LHCN-M2 (cell line): ENCODE measurements around the gene ERBB4. TPM values are rescaled to one million over a fixed set of nuclear protein-coding genes. Genes with fewer than 3 reads are reported as not detected.
"Not testable (repeated sequence)": the region's sequence is repeated elsewhere in the genome, so short reads cannot be mapped to it uniquely, and the experiment has no call there.

ENCODE experiments used
- DNase-seq: peaks from one replicate; pipeline ENCODE4 v3.0.0-alpha.2; 2012; ENCODE audit warnings: low read depth
- total RNA-seq: library from RNA; depleted of rRNA; stranded (reverse); fragments of >200 nt; gene quantifications from 2 replicates; pipeline ENCODE4 v1.2.3, GENCODE V29; 2014

Gene ERBB4
- total RNA-seq, 1 experiment from 2014 or later = not detected

DNA sequence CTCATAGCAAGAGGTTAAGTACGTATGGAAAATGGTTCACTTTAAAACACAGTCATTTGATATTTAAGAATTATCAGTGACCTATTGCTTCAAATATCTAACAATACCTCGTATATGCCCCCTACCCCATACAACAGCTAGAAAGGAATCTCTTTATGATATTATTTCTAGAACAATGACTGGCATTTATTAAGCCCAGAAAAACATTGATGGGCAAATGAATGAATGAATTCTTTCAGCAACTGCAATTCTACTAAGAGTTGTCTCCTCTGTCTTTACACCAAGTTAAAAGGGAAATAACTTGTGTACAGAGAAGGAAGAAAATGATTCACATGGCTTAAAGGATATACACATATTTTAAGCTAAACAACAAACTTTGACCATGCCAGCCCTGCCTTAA is 384.7 kb downstream of the ERBB4 start:
- DNase-seq = no peak

DNA sequence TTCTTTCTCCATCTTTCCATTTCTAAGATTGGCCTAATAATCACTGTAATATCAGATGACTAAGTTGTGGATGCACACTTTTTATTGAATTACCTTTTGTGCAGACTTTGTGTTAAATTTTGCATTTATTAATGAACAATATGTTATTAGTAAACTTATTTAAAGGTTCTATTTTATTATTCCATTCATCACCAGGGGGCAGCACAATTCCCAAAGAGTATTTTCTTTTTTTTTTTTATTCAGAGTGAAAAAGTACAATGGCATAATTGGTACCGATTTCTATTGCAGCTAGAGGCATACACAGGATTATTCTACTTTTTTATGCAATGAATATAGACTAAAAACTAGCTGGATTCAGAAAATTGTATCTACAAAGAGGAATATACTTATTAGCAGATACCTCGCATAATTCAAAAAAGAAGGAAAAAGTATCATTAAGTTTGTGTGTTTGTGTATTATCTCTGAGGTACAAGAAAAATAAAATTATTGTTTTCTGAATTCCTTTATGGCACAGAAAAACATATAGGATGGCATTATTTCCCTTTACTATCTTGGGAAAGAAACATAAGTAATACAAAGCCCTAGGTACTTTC is 390.6 kb downstream of the ERBB4 start:
- DNase-seq = peak; percentile 21

DNA sequence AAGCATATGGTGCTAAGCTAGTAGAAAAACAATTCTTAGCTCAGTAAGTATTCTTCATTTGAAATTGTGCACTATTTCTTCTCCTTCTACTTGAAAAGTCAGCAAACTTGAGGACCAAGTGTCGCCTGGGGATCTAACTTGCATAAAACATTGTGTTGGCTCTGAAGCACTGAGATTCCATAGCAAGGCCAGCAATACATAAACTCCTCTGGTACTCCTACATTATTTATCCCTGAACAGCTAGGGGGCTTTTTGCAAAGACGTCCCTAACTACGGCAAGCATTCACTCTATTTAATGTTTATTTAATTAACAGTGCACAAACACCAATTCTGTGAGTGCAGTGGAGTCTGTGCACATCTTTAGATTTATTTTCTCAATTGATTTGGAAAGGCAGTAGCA is 392.2 kb downstream of the ERBB4 start:
- no peak for DNase-seq

DNA sequence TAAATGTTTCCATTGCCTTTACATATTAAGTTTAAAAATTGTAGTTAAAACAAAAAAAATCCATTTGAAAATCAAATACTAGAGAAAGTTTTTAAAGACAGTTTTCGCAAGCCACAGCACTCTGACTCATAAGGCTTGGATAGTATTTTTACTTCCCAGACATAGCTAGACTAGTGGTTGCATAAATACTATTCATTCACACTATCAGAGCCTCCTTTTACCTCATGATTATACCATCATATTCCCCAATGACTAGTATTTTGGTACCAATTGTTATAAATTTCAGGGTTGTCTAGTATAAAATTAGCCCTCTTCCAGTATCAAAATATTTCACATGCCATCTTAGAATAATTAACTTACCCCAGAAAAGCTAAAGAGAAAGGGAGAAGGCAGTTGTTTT is 393.5 kb downstream of the ERBB4 start:
- peak; percentile 44 for DNase-seq

DNA sequence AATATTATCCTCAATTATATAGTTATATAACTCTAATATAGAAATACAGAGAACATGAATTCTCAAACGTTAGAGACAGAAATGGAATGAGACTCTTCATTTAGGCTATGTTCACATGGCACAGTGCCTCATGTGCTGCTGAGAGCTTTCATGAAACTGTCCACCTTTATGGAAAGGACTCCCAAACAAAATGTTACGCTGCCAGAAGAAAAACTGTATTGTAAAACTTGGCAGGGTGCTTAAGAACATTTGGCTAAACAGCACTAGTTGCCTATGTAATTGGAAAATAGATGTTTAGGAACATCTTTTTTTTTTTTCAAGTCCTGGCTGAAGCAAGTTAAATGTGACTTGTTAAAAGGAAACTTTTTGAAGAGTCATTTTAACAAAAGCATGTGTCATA is 396.0 kb downstream of the ERBB4 start:
- DNase-seq = no peak

DNA sequence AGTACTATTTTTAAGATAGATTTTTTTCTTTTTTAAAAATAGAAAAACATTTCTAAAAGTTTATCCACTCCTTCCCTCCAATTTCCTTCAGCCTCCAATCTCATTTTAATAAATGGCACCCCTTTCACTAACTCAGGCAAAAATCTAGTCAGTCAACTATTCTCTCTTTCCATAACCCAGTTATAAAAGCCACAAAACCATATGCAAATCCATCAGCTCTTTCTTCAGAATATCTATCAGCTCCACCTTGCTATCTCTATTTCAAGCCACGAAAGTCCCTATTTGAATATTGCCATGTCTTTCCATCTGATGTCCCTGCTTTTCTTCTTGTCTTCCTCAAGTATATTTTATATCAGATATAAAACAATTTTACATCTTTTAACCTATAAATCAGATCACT is 397.1 kb downstream of the ERBB4 start:
- no peak for DNase-seq

DNA sequence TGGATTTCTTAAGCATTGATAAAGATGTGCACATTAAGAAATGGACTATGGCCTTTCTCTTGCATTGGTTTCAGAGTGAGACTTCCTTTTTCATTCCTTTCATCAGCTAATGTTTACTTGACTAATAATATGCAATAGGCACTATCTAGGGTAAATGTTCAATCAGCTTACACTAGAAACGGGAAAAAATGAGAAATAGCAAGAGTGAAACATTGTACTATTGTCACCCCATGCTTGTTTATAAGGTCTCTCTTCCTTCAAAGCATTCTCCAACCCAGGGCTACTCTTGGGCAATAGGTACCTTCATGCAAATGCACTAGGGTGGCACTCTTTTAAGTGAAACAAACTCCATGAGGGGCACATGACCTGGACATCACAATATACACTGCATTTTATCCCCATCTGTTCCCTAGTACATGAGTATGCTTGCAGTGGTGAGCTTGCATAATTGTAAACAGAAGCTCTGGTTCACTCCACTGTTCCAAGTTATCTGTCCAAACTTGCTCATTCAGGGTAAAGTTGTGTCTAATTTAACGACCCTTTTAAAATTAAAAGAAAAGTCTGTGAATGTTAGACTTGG is 402.3 kb downstream of the ERBB4 start:
- no peak for DNase-seq

DNA sequence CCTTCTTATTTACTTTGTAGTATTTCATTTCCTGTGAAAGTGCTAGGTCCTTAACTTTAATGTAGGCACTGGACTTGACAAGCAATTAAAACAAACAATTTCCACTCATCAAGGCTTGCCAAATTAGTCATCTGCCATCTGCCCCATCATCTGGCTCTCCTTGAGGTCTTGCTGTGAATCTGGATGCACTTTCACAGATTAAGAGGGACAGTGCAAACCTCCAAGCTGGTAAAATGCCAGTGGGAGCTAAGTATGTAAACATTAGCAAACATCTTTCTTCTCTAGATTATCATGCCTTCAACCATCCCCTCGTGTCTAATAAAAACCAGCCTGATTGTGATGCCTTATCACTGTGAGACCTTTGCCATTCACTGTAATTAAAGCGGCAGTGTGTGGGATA is 402.9 kb downstream of the ERBB4 start:
- peak; percentile 22 for DNase-seq

DNA sequence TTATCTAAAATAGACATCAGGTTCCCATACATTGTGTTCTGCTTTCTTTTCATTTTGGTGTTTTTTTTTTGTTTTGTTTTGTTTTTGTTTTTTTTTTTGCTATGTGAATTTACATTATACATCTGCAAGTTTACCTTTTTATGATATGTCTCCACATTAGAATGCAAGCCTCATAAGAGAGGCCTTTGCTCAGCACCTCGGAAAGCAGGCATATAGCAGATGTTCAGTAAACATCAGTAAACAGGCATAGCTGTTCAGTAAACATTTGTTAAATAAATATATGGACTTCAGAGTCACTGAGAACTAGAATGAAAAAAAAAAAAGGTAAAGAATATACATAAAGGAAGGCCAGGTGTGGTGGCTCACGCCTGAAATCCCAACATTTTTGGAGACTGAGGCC is 405.3 kb downstream of the ERBB4 start:
- no peak for DNase-seq

DNA sequence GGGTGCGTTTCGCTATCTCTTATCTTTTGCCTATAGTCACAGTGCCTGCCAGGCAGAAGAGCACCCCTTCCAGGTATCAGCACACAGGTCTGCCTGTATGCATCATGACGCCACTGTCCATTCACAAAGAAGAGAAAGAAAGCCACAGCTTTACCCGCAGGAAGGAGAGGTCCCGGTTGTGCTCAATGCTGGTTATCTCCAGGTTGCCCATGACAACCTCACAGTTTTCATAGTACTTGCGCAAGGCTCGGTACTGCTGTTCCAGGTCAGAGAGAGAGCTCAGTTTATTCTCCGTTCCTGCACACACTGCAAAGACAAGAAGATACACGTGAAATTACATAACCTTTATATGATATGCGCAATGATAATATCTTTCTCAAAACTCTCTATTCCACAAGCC is 414.0 kb downstream of the ERBB4 start:
- no peak for DNase-seq

DNA sequence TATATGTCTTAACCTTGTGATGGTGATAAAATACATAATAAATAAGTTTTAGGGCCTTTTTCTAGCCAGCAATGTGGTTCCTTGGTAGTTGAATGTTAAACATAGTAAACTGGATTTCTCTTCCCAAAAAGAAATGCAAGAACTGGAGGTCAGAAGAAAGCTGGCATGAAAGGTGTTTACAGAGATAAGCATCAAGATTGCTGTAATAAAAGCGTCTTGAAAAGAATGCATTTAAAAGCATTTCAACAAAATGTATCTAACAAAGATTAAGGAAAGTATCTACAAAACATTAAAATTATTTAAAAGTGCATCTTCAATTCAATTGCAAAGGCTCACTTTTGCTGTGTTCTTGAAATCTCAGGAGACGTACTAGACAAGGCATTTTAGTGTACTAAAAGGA is 419.0 kb downstream of the ERBB4 start:
- DNase-seq = no peak

DNA sequence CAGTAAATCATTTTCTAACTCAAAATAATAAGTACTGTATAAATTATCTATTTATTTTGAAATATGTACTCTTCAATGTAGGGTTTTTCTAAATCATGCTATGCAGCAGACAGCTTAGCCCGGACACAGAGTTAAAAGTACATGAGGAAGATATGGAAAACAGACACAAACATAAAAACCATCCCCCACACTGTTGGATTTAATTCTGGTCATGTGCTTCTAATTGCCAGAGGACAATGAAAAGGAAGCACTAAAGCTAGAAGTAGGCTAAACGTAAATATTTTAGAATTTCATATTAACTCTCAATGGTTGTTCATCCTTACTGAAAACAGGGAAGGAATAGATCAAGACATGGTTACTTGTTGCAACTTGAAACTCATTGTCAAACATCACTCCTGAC is 420.7 kb downstream of the ERBB4 start:
- DNase-seq = no peak

DNA sequence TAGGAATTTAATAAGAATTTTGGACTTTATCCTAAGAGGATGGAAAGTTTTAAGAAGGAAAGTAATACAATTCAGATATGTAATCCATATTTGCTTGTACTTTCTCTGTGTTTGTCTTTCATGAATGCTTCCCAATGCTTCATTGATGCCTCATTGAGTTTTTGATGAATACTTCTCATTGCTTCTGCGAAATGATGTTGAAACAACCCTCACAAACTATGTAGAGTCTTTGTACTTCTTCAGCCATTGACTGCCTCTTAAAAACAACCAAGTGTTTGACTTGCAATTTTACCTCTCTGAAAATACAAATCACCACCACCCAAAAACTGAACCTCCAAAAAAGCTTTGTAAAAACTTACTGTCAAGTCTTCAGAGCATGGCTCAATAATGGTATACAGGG is 424.1 kb downstream of the ERBB4 start:
- DNase-seq = no peak

DNA sequence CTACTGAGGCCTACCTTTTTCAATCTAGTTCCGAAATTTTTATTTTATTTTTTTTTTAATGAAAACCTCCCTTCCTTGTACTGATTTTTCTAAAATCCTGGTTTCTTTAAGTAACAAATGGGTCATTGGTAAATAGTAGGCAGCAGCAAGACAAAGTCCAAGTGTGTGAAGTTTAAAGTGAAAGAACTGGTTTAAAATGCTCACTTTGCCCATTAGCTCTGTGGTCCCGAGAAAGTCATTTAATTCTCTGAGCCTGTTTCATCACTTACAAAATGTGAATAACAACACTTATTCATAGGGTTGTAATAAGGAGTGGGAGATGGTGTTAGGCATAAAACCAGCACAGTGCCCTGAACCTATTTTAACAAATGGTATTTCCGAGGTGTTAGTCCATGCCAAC is 426.2 kb downstream of the ERBB4 start:
- DNase-seq = no peak

DNA sequence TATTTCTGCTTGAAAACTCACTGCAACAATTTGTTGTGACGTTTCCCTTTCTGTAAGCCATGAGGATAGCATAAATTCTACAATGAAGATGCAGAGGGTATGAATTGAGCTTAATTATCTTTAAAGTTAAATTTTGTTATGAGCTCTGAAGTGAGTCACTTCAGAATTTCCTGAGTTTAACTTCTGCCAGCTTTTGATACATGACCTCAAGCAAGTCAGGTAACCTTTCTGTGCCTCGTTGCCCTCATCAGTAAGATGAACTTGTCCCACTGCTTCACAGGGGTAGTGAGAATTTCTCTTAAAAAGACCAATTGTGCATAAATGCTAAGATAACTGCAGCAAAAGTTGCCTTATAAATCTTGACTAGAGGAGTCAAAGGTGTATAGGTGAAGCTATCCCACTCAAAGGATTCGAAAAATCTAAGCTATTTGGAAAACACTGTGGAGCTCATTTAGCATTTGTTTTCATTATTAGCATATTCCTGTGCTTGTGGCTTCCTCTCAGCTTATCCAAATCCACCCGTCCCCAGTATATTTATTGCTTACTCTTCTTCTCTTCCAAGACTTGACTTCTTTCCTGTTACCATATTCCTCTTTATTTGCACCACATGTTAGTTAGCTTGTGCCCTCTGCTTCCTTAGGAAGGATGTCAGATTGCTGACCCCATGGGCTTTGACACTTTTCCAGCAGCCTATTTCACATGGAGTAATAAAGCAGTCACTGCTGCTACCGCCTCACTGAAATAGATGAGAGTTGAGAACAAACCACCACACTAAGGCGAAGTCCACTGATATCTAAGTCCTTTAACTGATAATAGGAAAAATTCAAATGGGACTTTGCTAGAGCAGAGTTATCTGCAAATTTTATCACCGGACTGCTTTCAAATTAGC is 428.6 kb downstream of the ERBB4 start:
- no peak for DNase-seq

DNA sequence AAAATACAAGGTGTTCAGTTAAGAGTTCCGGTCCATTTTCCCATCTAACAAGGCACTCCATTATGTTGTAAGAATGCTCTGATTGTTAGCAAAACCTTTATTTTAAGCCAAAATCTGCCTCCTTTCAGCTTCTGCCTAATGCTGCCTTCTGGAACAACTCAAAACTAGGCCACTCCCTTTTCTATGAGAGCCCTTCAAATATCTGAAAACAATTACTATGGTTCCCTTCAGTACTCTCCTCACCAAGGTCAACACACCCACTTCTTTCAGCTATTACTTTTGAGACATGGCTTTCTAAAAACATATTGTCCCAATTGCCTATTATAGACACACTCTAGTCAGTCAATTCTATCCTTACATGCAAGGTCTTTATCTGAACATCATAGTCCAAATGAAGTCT is 429.4 kb downstream of the ERBB4 start:
- no peak for DNase-seq

DNA sequence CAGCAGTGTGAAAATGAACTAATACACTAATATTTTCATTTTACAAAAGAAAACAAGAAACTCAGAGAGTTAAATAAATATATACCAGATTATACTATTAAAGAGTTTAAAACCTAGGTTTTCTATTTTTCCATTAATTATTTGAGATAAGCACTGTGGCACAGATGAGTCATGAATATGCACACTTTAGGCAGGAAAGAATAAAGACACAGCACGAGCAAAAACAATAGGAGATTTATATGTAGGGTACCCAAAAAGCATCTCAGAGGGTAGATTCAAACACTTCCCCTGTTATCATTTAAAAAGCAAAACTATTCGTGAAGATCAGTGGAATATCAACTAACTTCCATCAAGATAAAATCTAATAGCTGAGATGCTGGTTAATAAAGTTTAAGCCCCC is 430.6 kb downstream of the ERBB4 start:
- no peak for DNase-seq

DNA sequence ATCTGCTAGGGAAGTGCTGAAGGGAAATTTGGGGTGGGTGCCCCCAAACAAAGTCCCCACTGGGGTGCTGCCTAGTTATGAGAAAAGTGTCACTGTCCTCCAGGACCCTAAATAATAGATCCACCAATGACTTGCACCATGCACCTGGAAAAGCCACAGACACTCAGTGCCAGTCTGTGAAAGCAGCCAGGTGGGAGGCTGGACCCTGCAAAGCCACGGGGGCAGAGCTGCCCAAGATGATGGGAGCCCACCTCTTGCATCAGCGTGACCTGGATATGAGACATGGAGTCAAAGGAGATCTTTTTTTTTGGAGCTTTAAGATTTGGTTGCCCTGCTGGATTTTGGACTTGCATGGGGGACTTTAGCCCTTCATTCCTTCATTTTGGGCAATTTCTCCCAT is 431.6 kb downstream of the ERBB4 start:
- DNase-seq = no peak

DNA sequence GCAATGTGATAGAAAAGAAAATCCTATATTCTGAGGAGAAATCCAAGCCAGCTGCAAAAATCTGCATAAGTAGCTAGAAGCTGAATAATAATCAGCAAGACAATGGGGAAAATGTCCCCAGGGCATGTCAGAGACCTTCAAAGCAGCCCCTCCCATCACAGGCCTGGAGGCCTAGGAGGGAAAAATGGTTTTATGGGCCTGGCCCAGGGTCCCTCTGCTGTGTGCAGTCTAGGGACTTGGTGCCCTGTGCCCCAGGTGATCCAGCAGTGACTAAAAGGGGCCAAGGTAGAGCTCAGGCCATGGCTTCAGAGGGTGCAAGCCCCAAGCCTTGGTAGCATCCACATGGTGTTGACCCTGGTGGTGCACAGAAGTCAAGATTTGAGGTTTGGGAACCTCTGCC is 432.1 kb downstream of the ERBB4 start:
- DNase-seq = not testable (repeated sequence)

DNA sequence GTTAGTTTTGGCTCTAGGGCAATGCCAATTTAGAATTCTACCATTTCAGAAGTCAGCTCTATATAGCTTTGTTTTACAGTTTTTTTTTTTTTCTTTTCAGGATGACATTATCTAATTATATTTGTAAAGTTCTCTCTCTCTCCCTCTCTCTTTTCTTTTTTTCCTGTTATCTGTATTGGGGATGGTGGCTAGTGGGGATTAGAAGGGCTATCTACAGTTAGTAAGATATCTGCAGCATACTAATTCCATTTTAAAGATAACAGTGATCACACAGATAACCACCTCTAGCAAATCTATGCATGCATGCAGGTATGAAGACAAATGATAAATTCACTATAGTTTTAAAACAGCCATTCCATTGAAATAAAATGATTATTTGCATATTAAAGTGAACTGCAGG is 438.9 kb downstream of the ERBB4 start:
- no peak for DNase-seq

DNA sequence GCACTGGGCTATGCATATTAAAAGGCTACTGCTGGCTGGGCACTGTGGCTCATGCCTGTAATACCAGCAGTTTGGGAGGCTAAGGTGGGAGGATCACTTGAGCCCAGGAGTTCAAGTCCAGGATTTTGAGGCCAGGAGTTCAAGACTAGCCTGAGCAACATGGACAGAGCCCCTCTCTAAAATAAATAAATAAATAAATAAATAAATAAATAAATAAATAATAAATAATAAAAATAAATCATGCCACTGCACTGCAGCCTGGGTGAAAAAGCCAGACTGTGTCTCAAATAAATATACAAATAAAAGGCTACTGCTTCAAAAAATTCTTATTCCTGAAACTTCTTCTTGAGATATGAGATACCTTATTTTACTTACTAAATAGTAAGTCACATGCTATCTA is 439.6 kb downstream of the ERBB4 start:
- no peak for DNase-seq

DNA sequence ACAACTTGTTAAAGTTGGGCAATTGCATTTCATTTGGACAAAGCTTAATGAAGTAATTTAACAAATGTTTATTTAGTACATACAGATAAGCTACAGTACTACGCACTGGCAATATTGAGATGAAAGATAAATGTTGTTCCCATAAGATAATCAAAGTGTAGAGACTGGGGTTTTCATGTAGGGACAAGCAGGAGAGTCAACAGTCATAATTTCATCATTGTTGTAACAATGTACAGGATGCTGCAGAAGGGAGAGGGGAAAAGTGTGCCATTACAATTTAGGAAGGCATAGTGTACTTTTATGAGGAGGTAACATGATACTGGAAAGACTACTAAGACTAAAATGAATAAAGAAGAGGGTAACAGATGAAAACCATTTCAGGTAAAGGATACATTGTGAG is 441.6 kb downstream of the ERBB4 start:
- no peak for DNase-seq

DNA sequence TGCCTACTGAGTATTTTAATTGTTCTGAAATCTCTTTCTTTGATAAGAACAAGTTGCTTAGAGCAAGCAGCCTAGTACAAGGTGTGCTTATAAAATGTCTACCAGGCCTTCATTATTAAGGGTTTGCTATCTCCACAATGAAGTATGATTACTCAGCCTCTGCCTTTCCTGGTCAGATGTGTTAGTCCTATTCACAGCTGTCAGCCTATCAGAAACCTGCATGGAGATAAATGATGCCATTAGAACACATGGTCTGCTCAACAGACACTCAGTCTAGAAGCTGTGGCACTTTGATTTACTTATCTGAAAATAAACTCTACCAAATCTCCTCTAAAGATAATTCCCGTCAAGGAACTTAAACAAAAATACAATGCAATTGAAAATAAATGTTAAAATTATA is 448.7 kb downstream of the ERBB4 start:
- DNase-seq = no peak
